Keratinocyte (primary cell): Measurements from ENCODE around the gene CACNA1B. TPM values are rescaled to one million over a fixed set of nuclear protein-coding genes. Genes with fewer than 3 reads are reported as not detected.

Source experiments
- DNase-seq: peaks from one replicate; pipeline ENCODE4 v3.0.0-alpha.2; 2011; ENCODE audit warnings: low read depth, missing footprints, low spot score
- FAIRE-seq: peaks from 2 replicates; lab custom pipeline; 2011; peaks lifted over from hg19 to GRCh38; lab: Jason Lieb, UNC
- H2AFZ ChIP-seq: 2 replicates; pipeline ENCODE4 v1.6.0; 2012; ENCODE audit warnings: low read length, control low read depth, inconsistent platforms; ENCODE audit not compliant: control insufficient read depth
- H3K27ac ChIP-seq: 2 replicates; pipeline ENCODE4 v1.5.1; 2011; ENCODE audit warnings: low read length; ENCODE audit not compliant: control insufficient read depth, insufficient read depth
- H3K27me3 ChIP-seq: 3 replicates; pipeline ENCODE4 v1.6.0; 2011; ENCODE audit warnings: low read length; ENCODE audit not compliant: control insufficient read depth, insufficient read depth; ENCODE audit errors: extremely low read depth
- H3K36me3 ChIP-seq, 2 experiments: 2 replicates in 1 of 2; 3 replicates in 1 of 2; pipeline ENCODE4 v1.5.1; 2011; ENCODE audit warnings: low read length in 2 of 2, mild to moderate bottlenecking in 1 of 2; ENCODE audit not compliant: control insufficient read depth in 2 of 2, insufficient read depth in 2 of 2; ENCODE audit errors: extremely low read depth in 1 of 2
- H3K4me1 ChIP-seq: 3 replicates; pipeline ENCODE4 v1.5.1; 2011; ENCODE audit warnings: low read length; ENCODE audit not compliant: control insufficient read depth, insufficient read depth; ENCODE audit errors: extremely low read depth
- H3K4me2 ChIP-seq: 3 replicates; pipeline ENCODE4 v1.6.0; 2011; ENCODE audit warnings: low read depth, low read length; ENCODE audit not compliant: control insufficient read depth, insufficient read depth; ENCODE audit errors: extremely low read depth
- H3K4me3 ChIP-seq, 3 experiments: fragments of 200-600 bp in 1 of 3; sonication (generic) in 1 of 3; 2 replicates in 2 of 3; 3 replicates in 1 of 3; pipeline ENCODE4 v1.5.1; 2011 to 2016; ENCODE audit warnings: low read length in 3 of 3, mild to moderate bottlenecking in 3 of 3, control low read depth in 2 of 3, inconsistent platforms in 1 of 3, low read depth in 1 of 3, mixed read lengths in 1 of 3, mixed run types in 1 of 3, moderate library complexity in 1 of 3; ENCODE audit not compliant: control insufficient read depth in 2 of 3, insufficient read depth in 2 of 3; ENCODE audit errors: extremely low read depth in 1 of 3
- H3K79me2 ChIP-seq: 2 replicates; pipeline ENCODE4 v1.6.0; 2012; ENCODE audit warnings: low read length; ENCODE audit not compliant: control insufficient read depth, insufficient read depth
- H3K9ac ChIP-seq: 3 replicates; pipeline ENCODE4 v1.6.0; 2011; ENCODE audit warnings: low read length; ENCODE audit not compliant: control insufficient read depth, insufficient read depth; ENCODE audit errors: extremely low read depth
- H3K9me1 ChIP-seq: 3 replicates; pipeline ENCODE4 v1.6.0; 2011; ENCODE audit warnings: low read length; ENCODE audit not compliant: control insufficient read depth, insufficient read depth; ENCODE audit errors: extremely low read depth
- H3K9me3 ChIP-seq: 2 replicates; pipeline ENCODE4 v1.5.1; 2012; ENCODE audit warnings: low read depth, low read length; ENCODE audit not compliant: control insufficient read depth
- H4K20me1 ChIP-seq: 3 replicates; pipeline ENCODE4 v1.6.0; 2011; ENCODE audit warnings: low read length; ENCODE audit not compliant: control insufficient read depth, insufficient read depth; ENCODE audit errors: extremely low read depth
- CTCF ChIP-seq, 3 experiments: IDR thresholded peaks in 1 of 3; conservative IDR thresholded peaks in 1 of 3; optimal IDR thresholded peaks in 1 of 3; 2 replicates in 2 of 3; 3 replicates in 1 of 3; pipeline versions ENCODE3 to v1.5.1; 2011; ENCODE audit warnings: low read length in 3 of 3, mild to moderate bottlenecking in 3 of 3, moderate library complexity in 2 of 3, control low read depth in 1 of 3, inconsistent platforms in 1 of 3; ENCODE audit not compliant: insufficient read depth in 2 of 3; ENCODE audit errors: extremely low read depth in 1 of 3
- EZH2 ChIP-seq: IDR thresholded peaks from one replicate; pipeline ENCODE4 v1.6.1; 2012; ENCODE audit warnings: inconsistent platforms, mild to moderate bottlenecking, low read length, moderate library complexity
- dilution Hi-C: fragments of 300-500 bp; cut with MboI; formaldehyde crosslinking; loops from one replicate; pipeline ENCODE4 v1.7.0; 2020; ENCODE audit warnings: low sequenced_read_pairs; ENCODE audit not compliant: extremely low pct_ligation_motif_present
- polyA plus RNA-seq, 5 experiments: library from polyadenylated mRNA; depleted of rRNA in 3 of 5; stranded (reverse) in 3 of 5; stranded (forward) in 1 of 5; unstranded in 1 of 5; fragments of >200 nt; gene quantifications; 1 replicate in 1 of 5; 2 replicates in 3 of 5; 3 replicates in 1 of 5; pipeline versions ENCODE4 v1.2.1 to v1.2.3, GENCODE V29; 2011 to 2012; ENCODE audit warnings: missing spikeins in 2 of 5, low read depth in 1 of 5, low replicate concordance in 1 of 5

CACNA1B gene
- polyA plus RNA-seq, 1 donor (not counting 4 experiments of a cell fraction or from before 2014, with no cell fraction given) = 0.01 TPM

GRCh38 chr9:137978262-137978714, 100.7 kb downstream of the CACNA1B start:
- Histone ChIP-seq H3K27me3 (no peaks in the 10 kb centered on the region), H3K4me1 (no peaks in the 10 kb centered on the region), H3K9me3 (no peaks in the 10 kb centered on the region), H4K20me1 (no peaks in the 10 kb centered on the region), H3K4me2 (no peak overlapping the region), H3K9me1 (no peaks in the 10 kb centered on the region), H3K9ac (no peak overlapping the region), H3K27ac (no peak overlapping the region), H3K79me2 (no peaks in the 10 kb centered on the region), H3K36me3 (no peaks in the 10 kb centered on the region), H3K4me3 (no peak overlapping the region), H2AFZ (no peak overlapping the region)
- dilution Hi-C loops = no loop called here
- no peak for DNase-seq
- no peak for FAIRE-seq
- TF ChIP-seq EZH2 (no peak), CTCF (optimal IDR thresholded peaks at IDR 0.05 in 1 of 3, IDR thresholded peaks at IDR 0.05 in 1 of 3, conservative IDR thresholded peaks at IDR 0.05 in 1 of 3; ENCODE audit: extremely low read depth in 1 of 3, insufficient read depth in 2 of 3, low read length in 3 of 3) (no peak)

DNA sequence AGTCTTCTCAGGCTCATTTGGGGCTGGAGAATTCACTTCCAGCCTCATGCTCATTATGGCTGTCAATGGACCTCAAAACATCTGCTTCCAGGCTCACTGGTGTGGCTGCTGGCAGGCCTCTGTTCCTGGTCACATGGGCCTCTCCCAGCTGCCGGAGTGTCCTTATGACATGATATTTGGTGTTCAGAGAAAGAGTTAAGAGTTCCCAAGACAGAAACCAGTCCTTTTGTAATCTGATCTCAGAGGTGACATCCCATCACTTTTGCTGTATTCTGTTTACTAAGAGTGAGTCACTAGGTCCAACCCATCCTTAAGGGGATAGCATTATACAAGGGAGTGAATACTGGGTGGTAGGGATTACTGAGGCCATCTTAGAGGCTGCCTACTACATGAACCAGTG, 104.6 kb downstream of the CACNA1B start:
- FAIRE-seq (no peak), DNase-seq (no peak)
- no peak overlapping the region for H3K4me3 ChIP-seq
- H3K9me1 ChIP-seq = no peaks in the 10 kb centered on the region
- H3K4me1 ChIP-seq = no peaks in the 10 kb centered on the region
- no peak overlapping the region for H3K4me2 ChIP-seq
- no peaks in the 10 kb centered on the region for H3K9me3 ChIP-seq
- no peak overlapping the region for H3K27ac ChIP-seq
- no peaks in the 10 kb centered on the region for H3K36me3 ChIP-seq
- TF ChIP-seq EZH2 (no peak), CTCF (optimal IDR thresholded peaks at IDR 0.05 in 1 of 3, IDR thresholded peaks at IDR 0.05 in 1 of 3, conservative IDR thresholded peaks at IDR 0.05 in 1 of 3; ENCODE audit: extremely low read depth in 1 of 3, insufficient read depth in 2 of 3, low read length in 3 of 3) (no peak)
- dilution Hi-C loops = no loop called here
- H3K79me2 ChIP-seq = no peaks in the 10 kb centered on the region
- H2AFZ ChIP-seq = no peak overlapping the region
- no peaks in the 10 kb centered on the region for H4K20me1 ChIP-seq
- no peaks in the 10 kb centered on the region for H3K27me3 ChIP-seq
- H3K9ac ChIP-seq = no peak overlapping the region
